WERI-Rb-1 (cell line): ENCODE measurements around the gene LASP1.

Source experiments
- DNase-seq: peaks from one replicate; pipeline ENCODE4 v3.0.0-alpha.2; 2020
- H3K27ac ChIP-seq: fragments of 250-450 bp; sonication (Bioruptor Pico); 2 replicates; pipeline ENCODE4 v1.5.1; 2020; ENCODE audit warnings: mild to moderate bottlenecking, moderate library complexity
- H3K27me3 ChIP-seq: fragments of 250-450 bp; sonication (Bioruptor Pico); 2 replicates; pipeline ENCODE4 v1.5.1; 2021; ENCODE audit warnings: mild to moderate bottlenecking, low read depth, moderate library complexity; ENCODE audit not compliant: insufficient read depth, severe bottlenecking
- H3K36me3 ChIP-seq: fragments of 250-450 bp; sonication (Bioruptor Pico); 2 replicates; pipeline ENCODE4 v1.5.1; 2020; ENCODE audit warnings: mild to moderate bottlenecking, moderate library complexity
- H3K4me3 ChIP-seq: 2 replicates; pipeline ENCODE4 v1.5.1; 2011; ENCODE audit warnings: low read depth, mild to moderate bottlenecking, control low read depth, low read length
- H3K9me3 ChIP-seq: fragments of 250-450 bp; sonication (Bioruptor Pico); 2 replicates; pipeline ENCODE4 v1.5.1; 2021; ENCODE audit warnings: mild to moderate bottlenecking, moderate library complexity; ENCODE audit not compliant: severe bottlenecking
- TF ChIP-seq, protein P1 (sequence below): IDR thresholded peaks from 2 replicates; pipeline ENCODE4 v1.5.1; 2011; ENCODE audit warnings: low read depth, mild to moderate bottlenecking, control low read depth, inconsistent platforms, low read length

LASP1 gene

DNA sequence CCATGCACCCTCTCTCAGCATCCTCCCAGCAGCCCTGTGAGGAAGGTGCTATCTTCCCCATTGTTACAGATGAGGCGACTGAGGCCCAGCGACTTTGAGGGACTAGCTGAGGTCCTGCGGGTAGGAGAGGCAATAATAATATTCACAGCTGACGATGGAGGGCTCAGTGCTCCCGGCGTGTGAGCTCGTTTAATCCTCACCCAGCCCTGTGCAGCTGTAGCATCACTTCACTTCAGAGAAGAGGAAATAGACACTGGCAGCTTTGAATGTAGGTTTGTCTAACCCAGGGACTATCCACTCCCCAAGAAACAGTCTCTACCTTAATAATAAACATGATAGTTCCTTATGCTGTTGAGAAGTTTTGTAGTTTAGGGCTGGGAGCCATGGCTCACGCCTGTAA is 21.6 kb downstream of the LASP1 start:
- peaks cover 17% of the 10 kb centered on the region for H3K36me3 ChIP-seq

DNA sequence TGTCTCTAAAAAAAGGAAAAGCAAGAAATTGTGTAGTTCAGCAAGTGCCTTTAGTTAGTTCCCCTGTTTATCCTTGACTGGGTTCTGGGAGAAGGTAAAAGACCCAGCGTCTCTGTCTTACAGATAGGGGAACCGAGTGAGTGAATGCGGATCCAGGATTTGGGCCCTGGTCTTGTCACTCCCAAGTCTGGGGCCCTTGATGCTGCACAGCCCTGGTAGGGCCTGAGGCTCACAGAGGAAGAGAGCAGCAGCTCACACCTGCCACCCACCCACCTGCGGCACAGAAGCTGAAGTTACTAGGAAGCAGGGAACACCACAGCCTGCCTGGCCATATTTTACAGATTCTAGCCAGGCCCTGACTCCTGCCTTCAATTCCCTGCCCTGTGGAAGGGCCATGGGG is 22.2 kb downstream of the LASP1 start:
- Histone ChIP-seq H3K27ac (no peak overlapping the region), H3K36me3 (peaks cover 15% of the 10 kb centered on the region), H3K27me3 (no peaks in the 10 kb centered on the region), H3K9me3 (no peaks in the 10 kb centered on the region), H3K4me3 (no peak overlapping the region)
- DNase-seq, result no peak
- TF ChIP-seq, protein P1, sequence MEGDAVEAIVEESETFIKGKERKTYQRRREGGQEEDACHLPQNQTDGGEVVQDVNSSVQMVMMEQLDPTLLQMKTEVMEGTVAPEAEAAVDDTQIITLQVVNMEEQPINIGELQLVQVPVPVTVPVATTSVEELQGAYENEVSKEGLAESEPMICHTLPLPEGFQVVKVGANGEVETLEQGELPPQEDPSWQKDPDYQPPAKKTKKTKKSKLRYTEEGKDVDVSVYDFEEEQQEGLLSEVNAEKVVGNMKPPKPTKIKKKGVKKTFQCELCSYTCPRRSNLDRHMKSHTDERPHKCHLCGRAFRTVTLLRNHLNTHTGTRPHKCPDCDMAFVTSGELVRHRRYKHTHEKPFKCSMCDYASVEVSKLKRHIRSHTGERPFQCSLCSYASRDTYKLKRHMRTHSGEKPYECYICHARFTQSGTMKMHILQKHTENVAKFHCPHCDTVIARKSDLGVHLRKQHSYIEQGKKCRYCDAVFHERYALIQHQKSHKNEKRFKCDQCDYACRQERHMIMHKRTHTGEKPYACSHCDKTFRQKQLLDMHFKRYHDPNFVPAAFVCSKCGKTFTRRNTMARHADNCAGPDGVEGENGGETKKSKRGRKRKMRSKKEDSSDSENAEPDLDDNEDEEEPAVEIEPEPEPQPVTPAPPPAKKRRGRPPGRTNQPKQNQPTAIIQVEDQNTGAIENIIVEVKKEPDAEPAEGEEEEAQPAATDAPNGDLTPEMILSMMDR, result no peak

More for the DNA sequence above, 21.6 kb downstream of the LASP1 start:
- no peak for DNase-seq
- no peak overlapping the region for H3K4me3 ChIP-seq
- no peaks in the 10 kb centered on the region for H3K9me3 ChIP-seq
- H3K27ac ChIP-seq, result no peak overlapping the region; the same call in 1 of the 2 replicates
- H3K27me3 ChIP-seq, result no peaks in the 10 kb centered on the region
- TF ChIP-seq, protein P1, result no peak

DNA sequence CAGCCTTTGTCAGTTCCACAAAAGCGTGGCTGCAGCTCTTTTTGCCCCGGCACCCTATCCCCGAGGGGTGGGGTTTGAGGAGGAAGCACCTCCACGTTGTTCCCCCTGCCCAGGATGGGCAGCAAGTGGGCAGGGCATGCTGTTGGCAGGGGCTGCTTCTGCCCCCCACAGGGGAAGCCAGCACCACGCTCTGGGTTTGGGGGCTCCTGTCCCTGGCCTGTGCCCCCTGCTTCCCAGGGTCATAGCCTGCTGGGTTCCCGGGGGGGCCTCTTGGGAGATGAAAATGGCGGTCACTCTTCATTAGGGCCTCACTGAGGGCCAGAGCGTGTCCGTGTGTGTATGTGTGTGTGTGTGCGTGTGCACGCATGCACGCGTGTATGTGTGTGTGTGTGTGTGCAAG is 22.8 kb downstream of the LASP1 start:
- H3K9me3 ChIP-seq, result no peaks in the 10 kb centered on the region
- H3K27me3 ChIP-seq, result no peaks in the 10 kb centered on the region
- H3K4me3 ChIP-seq, result no peak overlapping the region
- H3K36me3 ChIP-seq, result peaks cover 15% of the 10 kb centered on the region
- DNase-seq, result no peak
- H3K27ac ChIP-seq, result no peak overlapping the region
- TF ChIP-seq, protein P1, result no peak

DNA sequence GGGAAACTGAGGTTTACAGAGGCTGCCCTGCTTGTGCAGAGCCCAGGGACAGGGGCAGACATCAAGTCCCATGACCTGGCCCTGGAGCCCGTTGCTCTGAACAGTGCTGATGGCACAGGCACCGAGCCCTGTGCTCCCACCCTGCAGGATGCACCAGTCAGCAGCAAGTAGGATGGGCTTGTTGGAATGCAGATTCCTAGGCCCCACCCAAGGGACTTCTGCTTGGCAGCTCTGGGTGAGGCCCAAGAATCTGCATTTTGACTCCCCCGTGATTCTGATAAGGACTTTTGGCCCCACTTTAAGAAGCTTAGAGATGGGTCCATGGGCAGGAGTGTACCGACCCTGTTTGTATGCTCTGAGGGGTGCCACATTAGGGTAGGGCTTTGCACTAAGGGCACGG is 23.3 kb downstream of the LASP1 start:
- H3K4me3 ChIP-seq, result no peak overlapping the region
- TF ChIP-seq, protein P1, result no peak
- no peaks in the 10 kb centered on the region for H3K27me3 ChIP-seq
- H3K9me3 ChIP-seq, result no peaks in the 10 kb centered on the region
- peaks cover 15% of the 10 kb centered on the region for H3K36me3 ChIP-seq
- no peak overlapping the region; the same call in 1 of the 2 replicates for H3K27ac ChIP-seq
- no peak for DNase-seq

DNA sequence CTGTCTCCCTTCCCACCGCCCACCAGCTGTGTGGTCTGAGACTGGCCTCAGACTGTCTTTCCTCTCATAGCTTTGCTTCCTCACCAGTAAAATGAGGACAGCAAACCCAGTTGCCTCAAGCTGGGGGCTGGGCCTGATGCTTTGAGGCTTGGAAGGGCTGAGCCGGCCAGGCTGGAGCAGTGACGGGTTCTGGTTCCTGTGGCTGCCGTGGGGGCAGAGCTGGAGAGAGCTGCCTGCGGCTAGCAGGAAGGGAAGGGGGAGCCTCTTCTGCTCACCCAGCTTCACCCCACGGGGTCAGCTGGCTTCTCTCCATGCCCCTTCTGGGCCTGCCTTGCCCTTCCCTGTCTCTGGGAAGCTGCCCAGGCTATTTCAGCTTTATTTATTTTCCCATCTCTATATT is 23.7 kb downstream of the LASP1 start:
- DNase-seq, result peak; percentile 46
- peak overlapping the region; percentile 56 for H3K27ac ChIP-seq
- H3K27me3 ChIP-seq, result no peaks in the 10 kb centered on the region
- H3K9me3 ChIP-seq, result no peaks in the 10 kb centered on the region
- H3K36me3 ChIP-seq, result peaks cover 17% of the 10 kb centered on the region
- TF ChIP-seq, protein P1, result no peak
- H3K4me3 ChIP-seq, result no peak overlapping the region

DNA sequence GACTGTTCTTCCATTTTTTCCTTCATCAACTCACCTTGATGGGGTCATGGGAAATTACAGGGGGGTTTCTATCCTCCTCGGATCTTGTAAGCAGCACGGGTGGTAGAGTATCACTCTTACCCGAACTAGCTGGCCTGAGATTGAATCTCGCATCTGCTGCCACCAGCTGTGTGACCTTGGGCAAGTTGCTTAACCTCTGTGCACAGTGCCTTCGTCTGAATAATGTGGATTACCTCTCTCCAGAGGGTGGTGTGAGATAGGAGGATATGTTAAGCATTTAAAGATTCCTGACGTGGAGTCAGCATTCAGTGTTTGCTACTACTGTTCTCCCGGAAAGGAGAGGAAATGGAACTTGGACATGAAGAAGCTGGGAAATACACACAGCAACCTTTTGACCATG is 24.4 kb downstream of the LASP1 start:
- Histone ChIP-seq H3K27me3 (no peaks in the 10 kb centered on the region), H3K27ac (peak overlapping the region; percentile 56), H3K9me3 (no peaks in the 10 kb centered on the region), H3K36me3 (peaks cover 21% of the 10 kb centered on the region), H3K4me3 (no peak overlapping the region)
- TF ChIP-seq, protein P1, result no peak
- no peak for DNase-seq
